ENCODE measurements around the gene TMEM119.

DNA sequence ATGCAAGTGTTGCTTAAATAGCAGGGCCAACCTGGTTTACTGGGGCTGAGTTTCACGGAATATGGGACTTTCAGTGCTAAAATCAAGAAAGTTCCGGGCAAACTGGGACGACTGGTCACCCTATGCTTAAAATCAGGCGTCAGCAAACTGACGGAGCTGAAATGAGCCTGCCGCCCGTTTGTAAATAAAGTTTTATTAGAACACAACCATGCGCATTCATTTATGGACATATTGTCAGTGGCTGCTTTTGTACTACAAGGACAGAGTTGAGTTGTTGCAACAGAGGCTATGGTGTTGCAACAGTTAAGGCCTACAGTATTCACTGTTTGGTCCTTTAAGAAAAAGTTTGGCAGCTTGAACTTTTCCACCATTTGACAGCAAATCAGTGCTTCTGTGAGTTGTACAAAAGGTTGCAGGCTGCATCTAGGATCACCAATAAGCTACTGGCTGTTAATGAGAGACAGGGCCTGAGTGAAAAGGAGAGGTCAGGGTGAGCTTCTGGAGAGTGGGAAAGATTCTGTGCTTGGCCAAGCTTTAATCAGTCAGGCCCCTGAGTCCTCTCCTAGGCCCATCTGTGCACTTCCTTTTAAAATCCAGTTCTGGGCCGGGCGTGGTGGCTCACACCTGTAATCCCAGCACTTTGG is 22.5 kb upstream of the TMEM119 start:
- TF ChIP-seq EZH2 (IDR thresholded peaks at IDR 0.05; ENCODE audit: borderline replicate concordance, control insufficient read depth, low read depth, low read length) (no peak), SIX5 (IDR thresholded peaks at IDR 0.05; ENCODE audit: low read depth, low read length, severe bottlenecking) (no peak), SMAD1 (IDR thresholded peaks at IDR 0.05; ENCODE audit: low read depth, partially characterized antibody) (no peak), KDM1A (IDR thresholded peaks at IDR 0.05; ENCODE audit: borderline replicate concordance) (no peak), RFX5 (IDR thresholded peaks at IDR 0.05; ENCODE audit: low read depth, low read length) (no peak), ATF2 (IDR thresholded peaks at IDR 0.05; ENCODE audit: low read length) (no peak), ZZZ3 (IDR thresholded peaks at IDR 0.05; ENCODE audit: control insufficient read depth, insufficient read length, low read depth) (no peak), E2F4 (IDR thresholded peaks at IDR 0.05; ENCODE audit: low read depth, low read length) (no peak), SMC3 (IDR thresholded peaks at IDR 0.05; ENCODE audit: borderline replicate concordance, low read length) (no peak)

All from GM12878 (cell line).